Activated T-helper 17 cell treated with anti-CD3 and anti-CD28 coated beads, Interleukin-2, amount 50 U/mL, for 72 hours (primary cell): Measurements from ENCODE around the gene THRB. TPM values are rescaled to one million over a fixed set of nuclear protein-coding genes. Genes with fewer than 3 reads are reported as not detected.

Source experiments
- ATAC-seq: fragments of 150-1000 bp; cut with Tn5 transposase; replicated peaks from 2 replicates; pipeline ENCODE4 v1.10.0; 2021; ENCODE audit warnings: mild to moderate bottlenecking, moderate library complexity
- H3K27ac Mint-ChIP-seq: one replicate; pipeline ENCODE4 v1.8.0; 2022; ENCODE audit warnings: mixed read lengths
- H3K27me3 Mint-ChIP-seq: one replicate; pipeline ENCODE4 v1.8.0; 2022; ENCODE audit warnings: mixed read lengths
- H3K36me3 Mint-ChIP-seq: one replicate; pipeline ENCODE4 v1.8.0; 2022; ENCODE audit warnings: low read depth, mild to moderate bottlenecking, mixed read lengths
- H3K4me1 Mint-ChIP-seq: one replicate; pipeline ENCODE4 v1.8.0; 2022; ENCODE audit warnings: mixed read lengths
- H3K4me3 Mint-ChIP-seq: one replicate; pipeline ENCODE4 v1.8.0; 2022; ENCODE audit warnings: mild to moderate bottlenecking, mixed read lengths
- H3K9me3 Mint-ChIP-seq: one replicate; pipeline ENCODE4 v1.8.0; 2022; ENCODE audit warnings: mixed read lengths
- total RNA-seq, 2 donors: library from RNA; stranded (reverse); gene quantifications; one replicate each; pipeline ENCODE4 v1.2.3, GENCODE V29; 2022

THRB gene
- total RNA-seq, 2 donors from 2014 or later, result not detected

- peaks cover 5% of the 10 kb centered on the region for H3K9me3 Mint-ChIP-seq
- no peak for ATAC-seq
- no peak overlapping the region for H3K27ac Mint-ChIP-seq
- no peaks in the 10 kb centered on the region for H3K27me3 Mint-ChIP-seq
- no peaks in the 10 kb centered on the region for H3K36me3 Mint-ChIP-seq
- no peaks in the 10 kb centered on the region for H3K4me1 Mint-ChIP-seq
- H3K4me3 Mint-ChIP-seq, result no peak overlapping the region
These were observed 10.1 kb upstream of the THRB start for GRCh38 chr3:24504772-24505171.

GRCh38 chr3:24503616-24504113, 9.0 kb upstream of the THRB start:
- H3K4me1 Mint-ChIP-seq, result no peaks in the 10 kb centered on the region
- H3K9me3 Mint-ChIP-seq, result peaks cover 5% of the 10 kb centered on the region
- no peak overlapping the region for H3K4me3 Mint-ChIP-seq
- no peaks in the 10 kb centered on the region for H3K27me3 Mint-ChIP-seq
- no peak for ATAC-seq
- H3K36me3 Mint-ChIP-seq, result no peaks in the 10 kb centered on the region
- H3K27ac Mint-ChIP-seq, result no peak overlapping the region

GRCh38 chr3:24502690-24503089, 8.0 kb upstream of the THRB start:
- Mint-ChIP-seq H3K9me3 (peaks cover 5% of the 10 kb centered on the region), H3K4me1 (no peaks in the 10 kb centered on the region), H3K36me3 (no peaks in the 10 kb centered on the region), H3K27ac (no peak overlapping the region), H3K4me3 (no peak overlapping the region), H3K27me3 (no peaks in the 10 kb centered on the region)
- no peak for ATAC-seq

- Mint-ChIP-seq H3K4me3 (no peak overlapping the region), H3K27me3 (peaks cover 11% of the 10 kb centered on the region)
These were observed 6.2 kb upstream of the THRB start for GRCh38 chr3:24500806-24501205.

GRCh38 chr3:24499991-24500390, 5.3 kb upstream of the THRB start:
- H3K27me3 Mint-ChIP-seq, result peaks cover 16% of the 10 kb centered on the region
- H3K36me3 Mint-ChIP-seq, result no peaks in the 10 kb centered on the region
- H3K9me3 Mint-ChIP-seq, result no peaks in the 10 kb centered on the region
- no peaks in the 10 kb centered on the region for H3K4me1 Mint-ChIP-seq
- ATAC-seq, result no peak
- H3K27ac Mint-ChIP-seq, result no peak overlapping the region
- no peak overlapping the region for H3K4me3 Mint-ChIP-seq

More at GRCh38 chr3:24500806-24501205, 6.2 kb upstream of the THRB start:
- Mint-ChIP-seq H3K9me3 (no peaks in the 10 kb centered on the region), H3K4me1 (no peaks in the 10 kb centered on the region), H3K27ac (no peak overlapping the region), H3K36me3 (no peaks in the 10 kb centered on the region)
- no peak for ATAC-seq

GRCh38 chr3:24498796-24499195, 4.1 kb upstream of the THRB start:
- Mint-ChIP-seq H3K27ac (no peak overlapping the region), H3K9me3 (no peaks in the 10 kb centered on the region), H3K4me1 (no peaks in the 10 kb centered on the region), H3K4me3 (no peak overlapping the region), H3K27me3 (peaks cover 18% of the 10 kb centered on the region), H3K36me3 (no peaks in the 10 kb centered on the region)
- ATAC-seq, result no peak

- no peaks in the 10 kb centered on the region for H3K4me1 Mint-ChIP-seq
- peaks cover 20% of the 10 kb centered on the region for H3K27me3 Mint-ChIP-seq
- no peak overlapping the region for H3K4me3 Mint-ChIP-seq
- H3K36me3 Mint-ChIP-seq, result no peaks in the 10 kb centered on the region
- no peaks in the 10 kb centered on the region for H3K9me3 Mint-ChIP-seq
- no peak overlapping the region for H3K27ac Mint-ChIP-seq
- ATAC-seq, result peak; percentile 55
These were observed 3.7 kb upstream of the THRB start for GRCh38 chr3:24498391-24498790.

- Mint-ChIP-seq H3K27ac (no peak overlapping the region), H3K4me3 (no peak overlapping the region), H3K36me3 (no peaks in the 10 kb centered on the region), H3K27me3 (peaks cover 20% of the 10 kb centered on the region), H3K4me1 (no peaks in the 10 kb centered on the region), H3K9me3 (no peaks in the 10 kb centered on the region)
- ATAC-seq, result no peak
These were observed 3.3 kb upstream of the THRB start for GRCh38 chr3:24497942-24498341.

- Mint-ChIP-seq H3K4me1 (no peaks in the 10 kb centered on the region), H3K27ac (no peak overlapping the region), H3K27me3 (peaks cover 27% of the 10 kb centered on the region), H3K9me3 (peaks cover 3% of the 10 kb centered on the region), H3K36me3 (no peaks in the 10 kb centered on the region), H3K4me3 (no peak overlapping the region)
- ATAC-seq, result no peak
These were observed 2.2 kb upstream of the THRB start for GRCh38 chr3:24496529-24497482.

GRCh38 chr3:24495326-24495994, 810 bp upstream of the THRB start:
- H3K4me1 Mint-ChIP-seq, result no peaks in the 10 kb centered on the region
- no peak for ATAC-seq
- no peak overlapping the region for H3K27ac Mint-ChIP-seq
- H3K27me3 Mint-ChIP-seq, result peaks cover 31% of the 10 kb centered on the region
- no peaks in the 10 kb centered on the region for H3K36me3 Mint-ChIP-seq
- H3K4me3 Mint-ChIP-seq, result no peak overlapping the region
- peaks cover 3% of the 10 kb centered on the region for H3K9me3 Mint-ChIP-seq

GRCh38 chr3:24493746-24494617, 668 bp downstream of the THRB start:
- Mint-ChIP-seq H3K4me3 (no peak overlapping the region), H3K4me1 (no peaks in the 10 kb centered on the region), H3K36me3 (no peaks in the 10 kb centered on the region), H3K27ac (no peak overlapping the region), H3K27me3 (peaks cover 31% of the 10 kb centered on the region), H3K9me3 (peaks cover 3% of the 10 kb centered on the region)
- ATAC-seq, result no peak

GRCh38 chr3:24492971-24493551, 1.6 kb downstream of the THRB start:
- Mint-ChIP-seq H3K36me3 (no peaks in the 10 kb centered on the region), H3K9me3 (peaks cover 3% of the 10 kb centered on the region), H3K4me3 (no peak overlapping the region), H3K4me1 (no peaks in the 10 kb centered on the region), H3K27me3 (peaks cover 31% of the 10 kb centered on the region), H3K27ac (no peak overlapping the region)
- ATAC-seq, result no peak

- Mint-ChIP-seq H3K27me3 (peaks cover 18% of the 10 kb centered on the region), H3K27ac (no peak overlapping the region), H3K4me3 (no peak overlapping the region), H3K9me3 (peaks cover 3% of the 10 kb centered on the region), H3K4me1 (no peaks in the 10 kb centered on the region), H3K36me3 (no peaks in the 10 kb centered on the region)
- ATAC-seq, result no peak
These were observed 4.5 kb downstream of the THRB start for GRCh38 chr3:24490151-24490550.
